Measurements from ENCODE around the gene FPGS.

FPGS gene

DNA sequence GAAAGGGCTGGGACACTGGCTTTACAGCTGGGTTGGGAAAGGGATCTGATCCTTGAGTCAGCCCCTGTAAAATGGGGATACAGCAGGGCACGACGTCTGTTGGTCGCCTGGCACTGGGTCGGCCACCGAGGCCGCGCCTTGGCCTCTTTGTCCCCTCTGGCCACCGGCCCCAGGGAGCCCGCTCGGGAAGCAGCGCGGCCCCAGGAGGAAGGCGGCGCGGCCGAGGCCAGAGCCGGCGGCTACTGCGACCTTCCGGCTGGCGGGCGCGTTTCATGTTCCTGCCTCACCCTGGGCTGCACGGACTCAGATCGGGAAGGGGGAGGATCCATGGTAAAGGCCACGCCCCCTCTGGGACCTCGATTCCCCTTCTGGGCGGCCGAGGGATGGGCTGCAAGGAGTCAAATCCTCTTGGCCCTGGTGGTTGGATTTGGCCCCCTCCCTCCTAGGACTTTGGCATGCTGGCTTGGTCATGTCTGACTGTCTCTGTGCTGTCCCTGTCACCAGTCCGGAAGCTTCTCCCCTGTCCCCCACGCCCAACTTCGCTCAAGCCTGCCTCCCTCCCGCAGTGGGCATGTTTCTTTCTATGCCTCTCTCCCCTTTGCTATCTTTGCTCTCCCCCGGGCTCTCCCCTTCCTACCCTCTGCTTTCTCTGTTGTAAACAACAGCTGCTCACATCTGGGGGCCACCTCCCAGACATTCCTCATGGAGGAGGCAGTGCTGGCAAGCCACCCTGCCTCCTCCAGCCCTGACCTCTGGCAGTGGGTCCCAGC, 25.8 kb downstream of the FPGS start:
- no peaks in the 10 kb centered on the region for H3K9me3 ChIP-seq (ENCODE audit: control insufficient read depth, insufficient read depth, low read length)
- H3K36me3 ChIP-seq (ENCODE audit: control insufficient read depth, low read length): no peaks in the 10 kb centered on the region
- peaks cover 3% of the 10 kb centered on the region; the same call in 1 of the 2 replicates for H3K4me1 ChIP-seq (ENCODE audit: control insufficient read depth, low read length)
- no peaks in the 10 kb centered on the region for H3K79me2 ChIP-seq (ENCODE audit: control insufficient read depth, low read length)
- H4K20me1 ChIP-seq (ENCODE audit: control insufficient read depth, insufficient read depth, low read depth, low read length): no peaks in the 10 kb centered on the region
- H3K27me3 ChIP-seq (ENCODE audit: control insufficient read depth, low read length): peaks cover 5% of the 10 kb centered on the region; the same call in 1 of the 2 replicates
- no peak overlapping the region for H3K4me3 ChIP-seq (ENCODE audit: low read length)
- no peak overlapping the region for H3K27ac ChIP-seq (ENCODE audit: low read depth, low read length)
- peaks cover 4% of the 10 kb centered on the region; the same call in 1 of the 2 replicates for H3F3A ChIP-seq (ENCODE audit: control insufficient read depth, insufficient read depth)
- H3K9me2 ChIP-seq (replicated peaks; ENCODE audit: control insufficient read depth, low read length): no peaks in the 10 kb centered on the region
- H3K4me2 ChIP-seq (ENCODE audit: low read length): no peak overlapping the region
- TF ChIP-seq, protein P1, sequence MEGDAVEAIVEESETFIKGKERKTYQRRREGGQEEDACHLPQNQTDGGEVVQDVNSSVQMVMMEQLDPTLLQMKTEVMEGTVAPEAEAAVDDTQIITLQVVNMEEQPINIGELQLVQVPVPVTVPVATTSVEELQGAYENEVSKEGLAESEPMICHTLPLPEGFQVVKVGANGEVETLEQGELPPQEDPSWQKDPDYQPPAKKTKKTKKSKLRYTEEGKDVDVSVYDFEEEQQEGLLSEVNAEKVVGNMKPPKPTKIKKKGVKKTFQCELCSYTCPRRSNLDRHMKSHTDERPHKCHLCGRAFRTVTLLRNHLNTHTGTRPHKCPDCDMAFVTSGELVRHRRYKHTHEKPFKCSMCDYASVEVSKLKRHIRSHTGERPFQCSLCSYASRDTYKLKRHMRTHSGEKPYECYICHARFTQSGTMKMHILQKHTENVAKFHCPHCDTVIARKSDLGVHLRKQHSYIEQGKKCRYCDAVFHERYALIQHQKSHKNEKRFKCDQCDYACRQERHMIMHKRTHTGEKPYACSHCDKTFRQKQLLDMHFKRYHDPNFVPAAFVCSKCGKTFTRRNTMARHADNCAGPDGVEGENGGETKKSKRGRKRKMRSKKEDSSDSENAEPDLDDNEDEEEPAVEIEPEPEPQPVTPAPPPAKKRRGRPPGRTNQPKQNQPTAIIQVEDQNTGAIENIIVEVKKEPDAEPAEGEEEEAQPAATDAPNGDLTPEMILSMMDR (IDR thresholded peaks at IDR 0.05; ENCODE audit: low read depth, low read length, poor library complexity, severe bottlenecking): no peak
- TF ChIP-seq EZH2phosphoT487 (IDR thresholded peaks at IDR 0.05; ENCODE audit: borderline replicate concordance, low read length): no peak

DNA sequence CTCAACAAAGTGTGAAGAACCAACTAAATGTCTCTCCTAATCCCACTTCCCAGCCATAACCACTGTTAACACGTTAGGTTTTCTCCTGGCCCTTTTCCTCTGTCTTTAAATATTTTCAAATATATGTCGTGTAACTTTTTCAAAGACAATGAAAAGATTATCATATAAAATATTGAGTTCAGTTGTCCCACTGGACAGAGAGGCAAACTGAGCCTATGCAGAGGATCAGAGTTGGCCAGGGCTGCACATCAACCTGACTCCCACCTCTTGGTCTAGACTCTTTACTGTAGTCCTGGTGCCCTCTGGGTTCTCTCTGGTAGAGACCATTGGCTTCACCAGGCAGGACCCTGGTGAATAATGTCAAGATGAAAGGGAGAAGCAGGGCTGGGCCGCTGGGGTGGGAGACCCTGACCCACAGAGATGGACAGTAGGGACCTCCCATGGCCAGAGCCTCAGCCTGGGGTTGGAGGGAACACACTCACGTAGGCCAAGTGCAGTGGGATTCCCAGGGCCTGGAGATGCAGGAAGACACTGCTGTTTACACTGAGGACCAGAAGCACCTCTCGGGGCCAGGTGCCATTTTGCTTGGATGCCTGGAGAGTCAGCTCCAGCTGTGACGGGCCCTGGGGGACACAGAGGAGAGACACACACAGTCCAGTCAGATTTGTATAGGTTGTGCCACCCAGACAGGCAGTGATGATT, 26.7 kb downstream of the FPGS start:
- peaks cover 4% of the 10 kb centered on the region; the same call in 1 of the 2 replicates for H3F3A ChIP-seq (ENCODE audit: control insufficient read depth, insufficient read depth)
- no peak overlapping the region for H3K27ac ChIP-seq (ENCODE audit: low read depth, low read length)
- H3K36me3 ChIP-seq (ENCODE audit: control insufficient read depth, low read length): no peaks in the 10 kb centered on the region
- TF ChIP-seq EZH2phosphoT487 (IDR thresholded peaks at IDR 0.05; ENCODE audit: borderline replicate concordance, low read length): no peak
- TF ChIP-seq, protein P1 (IDR thresholded peaks at IDR 0.05; ENCODE audit: low read depth, low read length, poor library complexity, severe bottlenecking): no peak
- H3K9me2 ChIP-seq (replicated peaks; ENCODE audit: control insufficient read depth, low read length): no peaks in the 10 kb centered on the region
- no peaks in the 10 kb centered on the region for H4K20me1 ChIP-seq (ENCODE audit: control insufficient read depth, insufficient read depth, low read depth, low read length)
- no peak overlapping the region for H3K4me2 ChIP-seq (ENCODE audit: low read length)
- H3K4me1 ChIP-seq (ENCODE audit: control insufficient read depth, low read length): peaks cover 3% of the 10 kb centered on the region; the same call in 1 of the 2 replicates
- peaks cover 5% of the 10 kb centered on the region; the same call in 1 of the 2 replicates for H3K27me3 ChIP-seq (ENCODE audit: control insufficient read depth, low read length)
- no peaks in the 10 kb centered on the region for H3K9me3 ChIP-seq (ENCODE audit: control insufficient read depth, insufficient read depth, low read length)
- H3K79me2 ChIP-seq (ENCODE audit: control insufficient read depth, low read length): no peaks in the 10 kb centered on the region
- no peak overlapping the region for H3K4me3 ChIP-seq (ENCODE audit: low read length)

DNA sequence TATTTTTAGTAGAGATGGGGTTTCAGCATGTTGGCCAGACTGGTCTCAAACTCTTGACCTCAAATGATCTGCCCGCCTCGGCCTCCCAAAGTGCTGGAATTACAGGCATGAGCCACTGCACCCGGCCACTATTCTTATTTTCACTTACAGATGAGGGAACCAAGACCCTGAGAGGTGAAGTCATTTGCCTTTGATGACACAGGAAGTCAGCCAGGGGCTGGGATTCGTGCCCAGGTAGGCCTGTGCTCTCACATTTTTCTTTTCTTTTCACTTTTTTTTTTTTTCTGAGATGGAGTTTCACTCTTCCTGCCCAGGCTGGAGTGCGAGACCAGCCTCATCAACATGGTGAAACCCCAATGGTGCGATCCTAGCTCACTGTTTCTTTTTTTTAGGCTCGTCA, 29.6 kb downstream of the FPGS start:
- H3K9me2 ChIP-seq (replicated peaks; ENCODE audit: control insufficient read depth, low read length): no peaks in the 10 kb centered on the region
- no peak overlapping the region for H3K4me3 ChIP-seq (ENCODE audit: low read length)
- H3K36me3 ChIP-seq (ENCODE audit: control insufficient read depth, low read length): no peaks in the 10 kb centered on the region
- peaks cover 4% of the 10 kb centered on the region; the same call in 1 of the 2 replicates for H3F3A ChIP-seq (ENCODE audit: control insufficient read depth, insufficient read depth)
- no peaks in the 10 kb centered on the region for H3K9me3 ChIP-seq (ENCODE audit: control insufficient read depth, insufficient read depth, low read length)
- no peak overlapping the region for H3K4me2 ChIP-seq (ENCODE audit: low read length)
- no peaks in the 10 kb centered on the region for H4K20me1 ChIP-seq (ENCODE audit: control insufficient read depth, insufficient read depth, low read depth, low read length)
- H3K27me3 ChIP-seq (ENCODE audit: control insufficient read depth, low read length): peaks cover 8% of the 10 kb centered on the region
- TF ChIP-seq, protein P1 (IDR thresholded peaks at IDR 0.05; ENCODE audit: low read depth, low read length, poor library complexity, severe bottlenecking): no peak
- no peak for TF ChIP-seq EZH2phosphoT487 (IDR thresholded peaks at IDR 0.05; ENCODE audit: borderline replicate concordance, low read length)
- no peak overlapping the region for H3K27ac ChIP-seq (ENCODE audit: low read depth, low read length)
- H3K79me2 ChIP-seq (ENCODE audit: control insufficient read depth, low read length): no peaks in the 10 kb centered on the region
- H3K4me1 ChIP-seq (ENCODE audit: control insufficient read depth, low read length): no peaks in the 10 kb centered on the region

Data from DOHH2 (cell line).